Activated T-helper 1 cell treated with anti-CD3 and anti-CD28 coated beads, Interleukin-12 subunit alpha, Interleukin-12 subunit beta, Interleukin-2, Interleukin-4 antibody, amounts not matched to agents 30 ng/mL and 10 ng/mL and 1 ng/mL, durations not matched to agents 14 hours and 24 hours and 36 hours (primary cell): ENCODE measurements around the gene TMEM72. TPM values are rescaled to one million over a fixed set of nuclear protein-coding genes. Genes with fewer than 3 reads are reported as not detected.

Experiments used
- DNase-seq: peaks from one replicate; pipeline ENCODE4 v3.0.0; 2021; ENCODE audit warnings: low spot score
- H3K27ac Mint-ChIP-seq: one replicate; pipeline ENCODE4 v1.8.0; 2021; ENCODE audit warnings: mild to moderate bottlenecking, mixed read lengths
- H3K27me3 Mint-ChIP-seq: one replicate; pipeline ENCODE4 v1.8.0; 2022; ENCODE audit warnings: mild to moderate bottlenecking, moderate library complexity, mixed read lengths; ENCODE audit not compliant: insufficient read depth
- H3K36me3 Mint-ChIP-seq: one replicate; pipeline ENCODE4 v1.8.0; 2021; ENCODE audit warnings: low read depth, mixed read lengths
- H3K4me1 Mint-ChIP-seq: one replicate; pipeline ENCODE4 v1.8.0; 2021; ENCODE audit warnings: low read depth, mixed read lengths
- H3K4me3 Mint-ChIP-seq: one replicate; pipeline ENCODE4 v1.8.0; 2021; ENCODE audit warnings: mild to moderate bottlenecking, moderate library complexity, mixed read lengths
- H3K9me3 Mint-ChIP-seq: one replicate; pipeline ENCODE4 v1.8.0; 2021; ENCODE audit warnings: mixed read lengths
- intact Hi-C: fragments of 100-400 bp; cut with micrococcal nuclease; formaldehyde crosslinking; loops from one replicate; pipeline ENCODE4 v1.15.1; 2024
- total RNA-seq: library from RNA; stranded (reverse); gene quantifications from 2 replicates; pipeline ENCODE4 v1.2.3, GENCODE V29; 2022

The TMEM72 gene
- total RNA-seq, 1 donor from 2014 or later = not detected

- Mint-ChIP-seq H3K4me3 (peak overlapping the region; percentile 82), H3K27ac (no peak overlapping the region)
Measured at GRCh38 chr10:44879531-44879899, 31.6 kb upstream of the TMEM72 start.

GRCh38 chr10:44880090-44880715 lies 30.9 kb upstream of the TMEM72 start:
- no peaks in the 10 kb centered on the region for H3K36me3 Mint-ChIP-seq
- no peak overlapping the region for H3K27ac Mint-ChIP-seq
- DNase-seq = no peak
- intact Hi-C loops = no loop called here
- H3K27me3 Mint-ChIP-seq = peaks cover 16% of the 10 kb centered on the region
- peaks cover 12% of the 10 kb centered on the region for H3K4me1 Mint-ChIP-seq
- peak overlapping the region; percentile 61 for H3K4me3 Mint-ChIP-seq
- H3K9me3 Mint-ChIP-seq = no peaks in the 10 kb centered on the region

More at GRCh38 chr10:44879531-44879899, 31.6 kb upstream of the TMEM72 start:
- no peaks in the 10 kb centered on the region for H3K36me3 Mint-ChIP-seq
- intact Hi-C loops = loop anchor here (5.0 kb wide), 1 partner anchor 88 kb away; no protein-coding TSS in a partner anchor
- H3K9me3 Mint-ChIP-seq = no peaks in the 10 kb centered on the region
- H3K27me3 Mint-ChIP-seq = peaks cover 16% of the 10 kb centered on the region
- H3K4me1 Mint-ChIP-seq = peaks cover 12% of the 10 kb centered on the region
- no peak for DNase-seq

GRCh38 chr10:44881649-44882048 lies 29.5 kb upstream of the TMEM72 start:
- no peaks in the 10 kb centered on the region for H3K36me3 Mint-ChIP-seq
- no peak overlapping the region for H3K4me3 Mint-ChIP-seq
- H3K27me3 Mint-ChIP-seq = peaks cover 16% of the 10 kb centered on the region
- intact Hi-C loops = no loop called here
- DNase-seq = no peak
- no peak overlapping the region for H3K27ac Mint-ChIP-seq
- no peaks in the 10 kb centered on the region for H3K9me3 Mint-ChIP-seq
- peaks cover 12% of the 10 kb centered on the region for H3K4me1 Mint-ChIP-seq

- Mint-ChIP-seq H3K27me3 (peaks cover 16% of the 10 kb centered on the region), H3K9me3 (no peaks in the 10 kb centered on the region), H3K36me3 (no peaks in the 10 kb centered on the region), H3K4me1 (peaks cover 12% of the 10 kb centered on the region), H3K4me3 (no peak overlapping the region), H3K27ac (no peak overlapping the region)
- DNase-seq = no peak
- intact Hi-C loops = no loop called here
Measured at GRCh38 chr10:44882166-44882720, 28.9 kb upstream of the TMEM72 start.

GRCh38 chr10:44883593-44884331 lies 27.4 kb upstream of the TMEM72 start:
- H3K27me3 Mint-ChIP-seq = peaks cover 19% of the 10 kb centered on the region
- no peaks in the 10 kb centered on the region for H3K36me3 Mint-ChIP-seq
- no peak overlapping the region for H3K4me3 Mint-ChIP-seq
- intact Hi-C loops = no loop called here
- H3K9me3 Mint-ChIP-seq = no peaks in the 10 kb centered on the region
- no peak for DNase-seq
- H3K4me1 Mint-ChIP-seq = peaks cover 8% of the 10 kb centered on the region
- H3K27ac Mint-ChIP-seq = no peak overlapping the region

- no peak overlapping the region for H3K4me3 Mint-ChIP-seq
- no peaks in the 10 kb centered on the region for H3K36me3 Mint-ChIP-seq
- no peaks in the 10 kb centered on the region for H3K9me3 Mint-ChIP-seq
- H3K27me3 Mint-ChIP-seq = peaks cover 15% of the 10 kb centered on the region
- no peak overlapping the region for H3K27ac Mint-ChIP-seq
- no peaks in the 10 kb centered on the region for H3K4me1 Mint-ChIP-seq
- DNase-seq = no peak
- intact Hi-C loops = no loop called here
Measured at GRCh38 chr10:44885710-44886109, 25.4 kb upstream of the TMEM72 start.

- H3K9me3 Mint-ChIP-seq = no peaks in the 10 kb centered on the region
- peaks cover 15% of the 10 kb centered on the region for H3K27me3 Mint-ChIP-seq
- H3K36me3 Mint-ChIP-seq = no peaks in the 10 kb centered on the region
- intact Hi-C loops = no loop called here
- H3K4me1 Mint-ChIP-seq = no peaks in the 10 kb centered on the region
- H3K4me3 Mint-ChIP-seq = no peak overlapping the region
- H3K27ac Mint-ChIP-seq = no peak overlapping the region
- DNase-seq = no peak
Measured at GRCh38 chr10:44886966-44887365, 24.2 kb upstream of the TMEM72 start.

- Mint-ChIP-seq H3K4me3 (no peak overlapping the region), H3K4me1 (no peaks in the 10 kb centered on the region), H3K27me3 (peaks cover 5% of the 10 kb centered on the region), H3K27ac (no peak overlapping the region), H3K9me3 (no peaks in the 10 kb centered on the region), H3K36me3 (no peaks in the 10 kb centered on the region)
- intact Hi-C loops = no loop called here
- no peak for DNase-seq
Measured at GRCh38 chr10:44888886-44889285, 22.3 kb upstream of the TMEM72 start.

GRCh38 chr10:44889834-44890233 lies 21.3 kb upstream of the TMEM72 start:
- Mint-ChIP-seq H3K4me3 (no peak overlapping the region), H3K36me3 (no peaks in the 10 kb centered on the region), H3K9me3 (no peaks in the 10 kb centered on the region), H3K4me1 (no peaks in the 10 kb centered on the region), H3K27ac (no peak overlapping the region), H3K27me3 (peaks cover 5% of the 10 kb centered on the region)
- intact Hi-C loops = no loop called here
- DNase-seq = no peak

- Mint-ChIP-seq H3K4me1 (no peaks in the 10 kb centered on the region), H3K4me3 (no peak overlapping the region), H3K9me3 (no peaks in the 10 kb centered on the region)
Measured at GRCh38 chr10:44890696-44891563, 20.2 kb upstream of the TMEM72 start.

GRCh38 chr10:44891721-44892120 lies 19.4 kb upstream of the TMEM72 start:
- Mint-ChIP-seq H3K4me1 (no peaks in the 10 kb centered on the region), H3K36me3 (no peaks in the 10 kb centered on the region), H3K27ac (no peak overlapping the region), H3K4me3 (no peak overlapping the region), H3K9me3 (no peaks in the 10 kb centered on the region), H3K27me3 (peaks cover 5% of the 10 kb centered on the region)
- no peak for DNase-seq
- intact Hi-C loops = no loop called here

More at GRCh38 chr10:44890696-44891563, 20.2 kb upstream of the TMEM72 start:
- H3K27ac Mint-ChIP-seq = no peak overlapping the region
- H3K36me3 Mint-ChIP-seq = no peaks in the 10 kb centered on the region
- intact Hi-C loops = no loop called here
- no peak for DNase-seq
- peaks cover 5% of the 10 kb centered on the region for H3K27me3 Mint-ChIP-seq

- DNase-seq = no peak
- no peaks in the 10 kb centered on the region for H3K4me1 Mint-ChIP-seq
- no peaks in the 10 kb centered on the region for H3K9me3 Mint-ChIP-seq
- peaks cover 2% of the 10 kb centered on the region for H3K27me3 Mint-ChIP-seq
- H3K4me3 Mint-ChIP-seq = no peak overlapping the region
- H3K36me3 Mint-ChIP-seq = no peaks in the 10 kb centered on the region
- H3K27ac Mint-ChIP-seq = no peak overlapping the region
- intact Hi-C loops = no loop called here
Measured at GRCh38 chr10:44893604-44894468, 17.3 kb upstream of the TMEM72 start.
